Esophagus squamous epithelium (tissue), 5 donors: ENCODE results near the gene NDEL1. TPM values are rescaled to one million over a fixed set of nuclear protein-coding genes. Genes with fewer than 3 reads are reported as not detected.

ENCODE experiments used
- DNase-seq: peaks from one replicate; lab custom pipeline; 2025; lab: John Stamatoyannopoulos, UW
- H3K27ac ChIP-seq, 4 donors: fragments of 200-600 bp; sonication (generic); one replicate each; pipeline ENCODE4 v1.5.1; 2016 to 2019; ENCODE audit warnings: mild to moderate bottlenecking in 1 of 4
- H3K27me3 ChIP-seq, 4 donors: fragments of 200-600 bp; sonication (generic); 1 replicate in 3 of 4; 2 replicates in 1 of 4; pipeline versions ENCODE4 v1.5.1 to v1.6.0; 2017 to 2021; ENCODE audit warnings: antibody characterized with exemption in 1 of 4
- H3K36me3 ChIP-seq, 3 donors: fragments of 200-600 bp; sonication (generic); one replicate each; pipeline ENCODE4 v1.5.1; 2016 to 2019
- H3K4me1 ChIP-seq, 3 donors: fragments of 200-600 bp; sonication (generic); one replicate each; pipeline ENCODE4 v1.5.1; 2017 to 2019
- H3K4me3 ChIP-seq, 4 donors: fragments of 200-600 bp; sonication (generic); 1 replicate in 3 of 4; 2 replicates in 1 of 4; pipeline ENCODE4 v1.5.1; 2016 to 2019; ENCODE audit warnings: mild to moderate bottlenecking in 2 of 4, moderate library complexity in 1 of 4
- H3K9me3 ChIP-seq, 3 donors: fragments of 200-600 bp; sonication (generic); one replicate each; pipeline ENCODE4 v1.5.1; 2016 to 2019
- CTCF ChIP-seq, 6 experiments: fragments of 450-650 bp in 4 of 6; fragments of 200-600 bp in 2 of 6; sonication (generic) in 2 of 6; IDR thresholded peaks; one replicate each; pipeline ENCODE4 v1.5.1; 2016 to 2019; ENCODE audit warnings: antibody characterized with exemption in 6 of 6, mild to moderate bottlenecking in 4 of 6, moderate library complexity in 4 of 6
- POLR2A ChIP-seq, 4 donors: fragments of 450-650 bp; IDR thresholded peaks; one replicate each; pipeline ENCODE4 v1.6.1; 2017; ENCODE audit warnings: antibody characterized with exemption in 4 of 4, mild to moderate bottlenecking in 4 of 4, moderate library complexity in 3 of 4
- WGBS, 2 donors: methylation state at CpG; one replicate each; pipeline ENCODE4 v1.1.5; 2018; 5-methylcytosine and 5-hydroxymethylcytosine counted together
- intact Hi-C: fragments of 100-400 bp; cut with DNase I; formaldehyde crosslinking; loops from one replicate; pipeline ENCODE4 v1.15.0; 2022
- total RNA-seq, 4 donors: library from RNA; depleted of rRNA; stranded (reverse); fragments of >200 nt; gene quantifications; one replicate each; pipeline ENCODE4 v1.1.0, GENCODE V29; 2016
- donor health status: DM: yes; HTN: yes; CAD: no.

Gene NDEL1
- total RNA-seq, 4 donors from 2014 or later, result 67.5 to 107 (median 73.1) TPM

GRCh38 chr17:8459831-8460230, 24.1 kb downstream of the NDEL1 start:
- H3K27me3 ChIP-seq, result no peaks in the 10 kb centered on the region
- no peaks in the 10 kb centered on the region for H3K9me3 ChIP-seq
- TF ChIP-seq POLR2A (IDR thresholded peaks at IDR 0.05), result no peak
- TF ChIP-seq CTCF (IDR thresholded peaks at IDR 0.05), result no peak
- H3K36me3 ChIP-seq, result peaks cover 10 to 100% (median 41%) of the 10 kb centered on the region in 3 donors
- peaks cover 5 to 23% (median 8%) of the 10 kb centered on the region in 3 donors for H3K4me1 ChIP-seq
- H3K27ac ChIP-seq, result no peak overlapping the region
- no peak overlapping the region for H3K4me3 ChIP-seq
- DNase-seq, result no peak
- intact Hi-C loops, result no loop called here
- 81 to 96% methylated on average over 3 of the region's 3 CpGs for WGBS, 2 donors

DNA sequence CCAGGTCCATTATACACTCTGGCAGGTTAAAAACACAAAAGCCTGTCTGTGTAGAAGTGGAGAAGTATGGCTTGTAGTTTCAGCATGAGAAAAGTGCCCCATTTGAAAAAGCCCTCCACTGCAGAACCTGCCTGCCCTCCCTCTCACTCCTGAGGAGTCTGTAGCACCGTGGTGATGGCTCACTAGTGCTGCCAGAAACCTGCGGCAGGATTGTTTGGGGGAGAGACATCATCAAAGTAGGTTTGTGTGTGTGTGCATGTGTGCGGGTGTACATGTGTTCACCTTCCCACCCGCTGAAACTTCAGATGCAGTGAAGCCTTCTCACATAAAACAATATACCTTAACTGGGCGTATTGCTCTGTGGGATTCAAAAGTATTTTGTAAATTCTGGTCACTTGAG, 26.9 kb downstream of the NDEL1 start:
- peaks cover 15 to 90% (median 44%) of the 10 kb centered on the region in 3 donors for H3K36me3 ChIP-seq
- TF ChIP-seq CTCF (IDR thresholded peaks at IDR 0.05) (no peak), POLR2A (IDR thresholded peaks at IDR 0.05) (no peak)
- no peak overlapping the region for H3K27ac ChIP-seq
- H3K4me1 ChIP-seq, result peaks cover 10 to 44% (median 21%) of the 10 kb centered on the region in 3 donors
- no peaks in the 10 kb centered on the region for H3K9me3 ChIP-seq
- intact Hi-C loops, result no loop called here
- WGBS, 2 donors, result 74 to 75% methylated on average over 5 of the region's 5 CpGs
- no peak overlapping the region for H3K4me3 ChIP-seq
- H3K27me3 ChIP-seq, result no peaks in the 10 kb centered on the region
- DNase-seq, result no peak

- peaks cover 10 to 44% (median 21%) of the 10 kb centered on the region in 3 donors for H3K4me1 ChIP-seq
- H3K27ac ChIP-seq, result no peak overlapping the region
- intact Hi-C loops, result no loop called here
- no peak for DNase-seq
- no peaks in the 10 kb centered on the region for H3K27me3 ChIP-seq
- WGBS, 2 donors, result 52 to 67% methylated on average over 5 of the region's 5 CpGs
- peaks cover 19 to 90% (median 47%) of the 10 kb centered on the region in 3 donors for H3K36me3 ChIP-seq
- H3K4me3 ChIP-seq, result no peak overlapping the region
- H3K9me3 ChIP-seq, result no peaks in the 10 kb centered on the region
- TF ChIP-seq CTCF (IDR thresholded peaks at IDR 0.05) (no peak), POLR2A (IDR thresholded peaks at IDR 0.05) (no peak)
Measured at GRCh38 chr17:8463099-8463498, 27.4 kb downstream of the NDEL1 start.

DNA sequence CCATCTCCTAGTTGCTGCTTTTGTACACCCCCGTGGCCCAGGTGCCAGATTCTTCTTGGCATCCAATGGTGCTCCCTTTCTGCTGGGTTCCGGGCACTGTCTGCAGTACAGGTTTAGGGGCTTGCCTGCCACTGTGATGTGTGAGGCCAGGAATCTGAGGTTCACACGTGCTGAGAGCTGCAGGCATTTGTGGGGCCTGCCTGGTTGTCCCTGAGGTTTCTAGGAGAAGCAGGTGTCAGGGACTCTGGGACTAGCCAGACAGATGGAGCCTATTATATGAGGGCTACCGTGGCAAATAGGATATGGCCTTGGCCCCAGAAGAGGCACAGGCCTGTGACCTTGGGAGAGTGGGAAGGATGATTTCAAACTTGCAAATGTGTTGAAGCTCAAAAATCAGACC, 29.3 kb downstream of the NDEL1 start:
- WGBS, 2 donors, result 20 to 52% methylated on average over 3 to 4 of the region's 4 CpGs
- Histone ChIP-seq H3K4me1 (peaks cover 10 to 52% (median 21%) of the 10 kb centered on the region in 3 donors), H3K4me3 (no peak overlapping the region), H3K27ac (peak overlapping the region; percentile 14 to 77 (median 58)), H3K36me3 (peaks cover 24 to 86% (median 43%) of the 10 kb centered on the region in 3 donors), H3K27me3 (no peaks in the 10 kb centered on the region), H3K9me3 (no peaks in the 10 kb centered on the region)
- intact Hi-C loops, result no loop called here
- no peak for TF ChIP-seq POLR2A (IDR thresholded peaks at IDR 0.05)
- TF ChIP-seq CTCF (IDR thresholded peaks at IDR 0.05), result no peak
- DNase-seq, result no peak

DNA sequence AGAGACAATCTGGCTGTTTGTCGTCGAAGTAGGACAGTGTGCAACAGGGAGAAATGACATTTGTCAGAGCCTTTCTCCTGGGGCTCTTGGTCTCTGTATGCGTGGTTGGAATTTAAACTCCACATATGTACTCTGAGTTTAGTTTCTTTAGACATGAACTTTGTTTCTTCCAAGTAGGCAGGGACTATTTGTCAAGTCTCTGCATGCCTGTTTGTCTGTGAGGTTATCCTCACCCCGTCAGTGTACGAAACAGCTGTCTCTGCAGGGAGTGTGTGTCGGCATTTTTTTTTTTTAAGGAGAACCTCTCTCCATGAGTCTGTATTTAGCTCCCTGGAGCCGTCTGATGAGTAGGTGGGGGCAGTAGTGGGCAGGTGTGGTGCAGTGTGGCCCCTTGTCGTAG, 29.7 kb downstream of the NDEL1 start:
- Histone ChIP-seq H3K4me3 (peak overlapping the region in 1 of 4 donors; percentile 27), H3K27me3 (no peaks in the 10 kb centered on the region), H3K36me3 (peaks cover 24 to 85% (median 43%) of the 10 kb centered on the region in 3 donors), H3K9me3 (no peaks in the 10 kb centered on the region), H3K4me1 (peaks cover 10 to 56% (median 26%) of the 10 kb centered on the region in 3 donors), H3K27ac (peak overlapping the region; percentile 14 to 77 (median 58))
- intact Hi-C loops, result no loop called here
- TF ChIP-seq CTCF (IDR thresholded peaks at IDR 0.05), result no peak
- no peak for TF ChIP-seq POLR2A (IDR thresholded peaks at IDR 0.05)
- WGBS, 2 donors, result 30 to 57% methylated on average over 6 to 7 of the region's 8 CpGs
- no peak for DNase-seq
